ENCODE results near the gene KICS2.

DNA sequence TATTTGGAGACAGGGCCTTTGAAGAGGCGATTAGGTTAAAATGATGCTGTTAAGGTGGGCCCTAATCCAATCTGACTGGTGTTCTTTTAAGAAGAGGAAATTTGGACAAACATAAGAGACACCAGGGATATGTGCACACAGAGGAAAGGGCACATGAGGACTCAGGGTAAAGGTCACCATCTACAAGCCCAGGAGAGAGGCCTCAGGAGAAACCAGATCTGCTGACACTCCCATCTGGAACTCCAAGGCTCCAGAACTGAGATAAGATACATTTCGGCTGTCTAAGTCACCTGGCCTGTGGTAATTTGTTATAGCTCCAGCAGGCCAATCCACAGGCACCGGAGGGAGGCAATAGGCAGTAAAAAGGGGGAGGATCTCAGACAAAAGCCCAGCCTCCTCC is 48.6 kb downstream of the KICS2 start:
- no peak for TF ChIP-seq POLR2AphosphoS5 (IDR thresholded peaks at IDR 0.05; ENCODE audit: borderline replicate concordance, low read depth, low read length)
- no peak for TF ChIP-seq EZH2 (IDR thresholded peaks at IDR 0.05)

Data from SK-N-MC (cell line).